ENCODE results near the gene LAPTM5.
"Not testable (repeated sequence)": the region's sequence is repeated elsewhere in the genome, so short reads cannot be mapped to it uniquely, and the experiment has no call there.

The LAPTM5 gene

GRCh38 chr1:30768830-30769718 is 11.5 kb upstream of the LAPTM5 start:
- no peak for DNase-seq

- DNase-seq, result no peak
These were observed 10.7 kb upstream of the LAPTM5 start for GRCh38 chr1:30768159-30768829.

GRCh38 chr1:30766948-30767347 is 9.4 kb upstream of the LAPTM5 start:
- not testable (repeated sequence) for DNase-seq

GRCh38 chr1:30765556-30766434 is 8.2 kb upstream of the LAPTM5 start:
- no peak for DNase-seq

- no peak for DNase-seq
These were observed 7.5 kb upstream of the LAPTM5 start for GRCh38 chr1:30764939-30765555.

GRCh38 chr1:30764396-30764795 is 6.8 kb upstream of the LAPTM5 start:
- no peak for DNase-seq

- DNase-seq, result no peak
These were observed 6.2 kb upstream of the LAPTM5 start for GRCh38 chr1:30763651-30764248.

- DNase-seq, result no peak
These were observed 5.5 kb upstream of the LAPTM5 start for GRCh38 chr1:30762930-30763650.

GRCh38 chr1:30762152-30762929 is 4.8 kb upstream of the LAPTM5 start:
- no peak for DNase-seq

GRCh38 chr1:30761381-30762151 is 4.0 kb upstream of the LAPTM5 start:
- no peak for DNase-seq

GRCh38 chr1:30760596-30761324 is 3.2 kb upstream of the LAPTM5 start:
- DNase-seq, result no peak

GRCh38 chr1:30759718-30760281 is 2.2 kb upstream of the LAPTM5 start:
- DNase-seq, result peak; percentile 32 to 66 (median 59)

- peak in 1 of 5 donors; percentile 51 for DNase-seq
These were observed 1.3 kb upstream of the LAPTM5 start for GRCh38 chr1:30758785-30759380.

GRCh38 chr1:30758121-30758688 is 631 bp upstream of the LAPTM5 start:
- DNase-seq, result no peak

- peak; percentile 48 to 87 (median 66) for DNase-seq
These were observed 826 bp downstream of the LAPTM5 start for GRCh38 chr1:30756545-30757351.

- DNase-seq, result no peak
These were observed 1.4 kb downstream of the LAPTM5 start for GRCh38 chr1:30756206-30756544.

- no peak for DNase-seq
These were observed 1.8 kb downstream of the LAPTM5 start for GRCh38 chr1:30755746-30756145.
